ENCODE data around the gene RHBG.
A peak's percentile ranks its signal among the peaks of the same experiment; 100 is the strongest.

Gene RHBG

GRCh38 chr1:156409439-156409838, 40.4 kb downstream of the RHBG start:
- Histone ChIP-seq H3K9me3 (ENCODE audit: control insufficient read depth, insufficient read depth, low read depth, low read length) (no peaks in the 10 kb centered on the region), H3K27ac (ENCODE audit: low read depth, low read length) (no peak overlapping the region), H3K36me3 (ENCODE audit: control insufficient read depth, insufficient read depth, low read length) (no peaks in the 10 kb centered on the region), H3K4me1 (ENCODE audit: control insufficient read depth, insufficient read depth, low read length) (peaks cover 17% of the 10 kb centered on the region), H3K4me3 (ENCODE audit: low read depth, low read length) (no peak overlapping the region), H3K27me3 (ENCODE audit: control insufficient read depth, insufficient read depth, low read length) (peaks cover 25% of the 10 kb centered on the region), H3K9ac (ENCODE audit: low read length) (no peak overlapping the region)

- Histone ChIP-seq H3K4me1 (ENCODE audit: control insufficient read depth, insufficient read depth, low read length) (peaks cover 17% of the 10 kb centered on the region), H3K9me3 (ENCODE audit: control insufficient read depth, insufficient read depth, low read depth, low read length) (no peaks in the 10 kb centered on the region), H3K36me3 (ENCODE audit: control insufficient read depth, insufficient read depth, low read length) (no peaks in the 10 kb centered on the region), H3K27ac (ENCODE audit: low read depth, low read length) (no peak overlapping the region), H3K27me3 (ENCODE audit: control insufficient read depth, insufficient read depth, low read length) (peaks cover 26% of the 10 kb centered on the region), H3K4me3 (ENCODE audit: low read depth, low read length) (no peak overlapping the region), H3K9ac (ENCODE audit: low read length) (no peak overlapping the region)
Observed at GRCh38 chr1:156410238-156410637, 41.2 kb downstream of the RHBG start.

GRCh38 chr1:156410740-156411139, 41.7 kb downstream of the RHBG start:
- Histone ChIP-seq H3K9me3 (ENCODE audit: control insufficient read depth, insufficient read depth, low read depth, low read length) (no peaks in the 10 kb centered on the region), H3K4me1 (ENCODE audit: control insufficient read depth, insufficient read depth, low read length) (peaks cover 15% of the 10 kb centered on the region), H3K4me3 (ENCODE audit: low read depth, low read length) (no peak overlapping the region), H3K36me3 (ENCODE audit: control insufficient read depth, insufficient read depth, low read length) (no peaks in the 10 kb centered on the region), H3K27ac (ENCODE audit: low read depth, low read length) (no peak overlapping the region), H3K9ac (ENCODE audit: low read length) (no peak overlapping the region), H3K27me3 (ENCODE audit: control insufficient read depth, insufficient read depth, low read length) (peaks cover 26% of the 10 kb centered on the region)

- Histone ChIP-seq H3K4me3 (ENCODE audit: low read depth, low read length) (no peak overlapping the region), H3K9ac (ENCODE audit: low read length) (no peak overlapping the region), H3K27ac (ENCODE audit: low read depth, low read length) (no peak overlapping the region), H3K27me3 (ENCODE audit: control insufficient read depth, insufficient read depth, low read length) (peaks cover 41% of the 10 kb centered on the region), H3K4me1 (ENCODE audit: control insufficient read depth, insufficient read depth, low read length) (peaks cover 11% of the 10 kb centered on the region), H3K9me3 (ENCODE audit: control insufficient read depth, insufficient read depth, low read depth, low read length) (no peaks in the 10 kb centered on the region), H3K36me3 (ENCODE audit: control insufficient read depth, insufficient read depth, low read length) (no peaks in the 10 kb centered on the region)
Observed at GRCh38 chr1:156412653-156413321, 43.8 kb downstream of the RHBG start.

- H3K27ac ChIP-seq (ENCODE audit: low read depth, low read length), result no peak overlapping the region
- H3K27me3 ChIP-seq (ENCODE audit: control insufficient read depth, insufficient read depth, low read length), result peaks cover 48% of the 10 kb centered on the region
- H3K4me3 ChIP-seq (ENCODE audit: low read depth, low read length), result no peak overlapping the region
Observed at GRCh38 chr1:156413391-156414246, 44.6 kb downstream of the RHBG start.

GRCh38 chr1:156414461-156415064, 45.6 kb downstream of the RHBG start:
- Histone ChIP-seq H3K36me3 (ENCODE audit: control insufficient read depth, insufficient read depth, low read length) (no peaks in the 10 kb centered on the region), H3K27me3 (ENCODE audit: control insufficient read depth, insufficient read depth, low read length) (peaks cover 58% of the 10 kb centered on the region)

More at GRCh38 chr1:156413391-156414246, 44.6 kb downstream of the RHBG start:
- H3K9ac ChIP-seq (ENCODE audit: low read length), result no peak overlapping the region
- peaks cover 11% of the 10 kb centered on the region for H3K4me1 ChIP-seq (ENCODE audit: control insufficient read depth, insufficient read depth, low read length)
- no peaks in the 10 kb centered on the region for H3K36me3 ChIP-seq (ENCODE audit: control insufficient read depth, insufficient read depth, low read length)
- no peaks in the 10 kb centered on the region for H3K9me3 ChIP-seq (ENCODE audit: control insufficient read depth, insufficient read depth, low read depth, low read length)

GRCh38 chr1:156416993-156417392, 48.0 kb downstream of the RHBG start:
- no peaks in the 10 kb centered on the region for H3K36me3 ChIP-seq (ENCODE audit: control insufficient read depth, insufficient read depth, low read length)
- no peak overlapping the region for H3K4me3 ChIP-seq (ENCODE audit: low read depth, low read length)
- H3K27me3 ChIP-seq (ENCODE audit: control insufficient read depth, insufficient read depth, low read length), result peaks cover 72% of the 10 kb centered on the region
- H3K4me1 ChIP-seq (ENCODE audit: control insufficient read depth, insufficient read depth, low read length), result peaks cover 25% of the 10 kb centered on the region
- H3K27ac ChIP-seq (ENCODE audit: low read depth, low read length), result no peak overlapping the region
- no peaks in the 10 kb centered on the region for H3K9me3 ChIP-seq (ENCODE audit: control insufficient read depth, insufficient read depth, low read depth, low read length)
- no peak overlapping the region for H3K9ac ChIP-seq (ENCODE audit: low read length)

More at GRCh38 chr1:156414461-156415064, 45.6 kb downstream of the RHBG start:
- Histone ChIP-seq H3K4me1 (ENCODE audit: control insufficient read depth, insufficient read depth, low read length) (peaks cover 11% of the 10 kb centered on the region), H3K4me3 (ENCODE audit: low read depth, low read length) (no peak overlapping the region), H3K9ac (ENCODE audit: low read length) (no peak overlapping the region), H3K9me3 (ENCODE audit: control insufficient read depth, insufficient read depth, low read depth, low read length) (no peaks in the 10 kb centered on the region), H3K27ac (ENCODE audit: low read depth, low read length) (no peak overlapping the region)

- no peaks in the 10 kb centered on the region for H3K9me3 ChIP-seq (ENCODE audit: control insufficient read depth, insufficient read depth, low read depth, low read length)
- H3K36me3 ChIP-seq (ENCODE audit: control insufficient read depth, insufficient read depth, low read length), result no peaks in the 10 kb centered on the region
- H3K27ac ChIP-seq (ENCODE audit: low read depth, low read length), result no peak overlapping the region
- peaks cover 29% of the 10 kb centered on the region for H3K4me1 ChIP-seq (ENCODE audit: control insufficient read depth, insufficient read depth, low read length)
- H3K27me3 ChIP-seq (ENCODE audit: control insufficient read depth, insufficient read depth, low read length), result peaks cover 77% of the 10 kb centered on the region
- no peak overlapping the region for H3K9ac ChIP-seq (ENCODE audit: low read length)
- no peak overlapping the region for H3K4me3 ChIP-seq (ENCODE audit: low read depth, low read length)
Observed at GRCh38 chr1:156417401-156418020, 48.5 kb downstream of the RHBG start.

GRCh38 chr1:156418416-156419070, 49.5 kb downstream of the RHBG start:
- Histone ChIP-seq H3K27me3 (ENCODE audit: control insufficient read depth, insufficient read depth, low read length) (peaks cover 87% of the 10 kb centered on the region), H3K9ac (ENCODE audit: low read length) (no peak overlapping the region), H3K4me1 (ENCODE audit: control insufficient read depth, insufficient read depth, low read length) (peaks cover 25% of the 10 kb centered on the region)

GRCh38 chr1:156419854-156420204, 50.8 kb downstream of the RHBG start:
- Histone ChIP-seq H3K4me3 (ENCODE audit: low read depth, low read length) (peak overlapping the region; percentile 60), H3K27me3 (ENCODE audit: control insufficient read depth, insufficient read depth, low read length) (peaks cover 97% of the 10 kb centered on the region), H3K36me3 (ENCODE audit: control insufficient read depth, insufficient read depth, low read length) (no peaks in the 10 kb centered on the region), H3K9ac (ENCODE audit: low read length) (no peak overlapping the region), H3K9me3 (ENCODE audit: control insufficient read depth, insufficient read depth, low read depth, low read length) (no peaks in the 10 kb centered on the region), H3K27ac (ENCODE audit: low read depth, low read length) (no peak overlapping the region), H3K4me1 (ENCODE audit: control insufficient read depth, insufficient read depth, low read length) (peaks cover 25% of the 10 kb centered on the region)

More at GRCh38 chr1:156418416-156419070, 49.5 kb downstream of the RHBG start:
- no peaks in the 10 kb centered on the region for H3K9me3 ChIP-seq (ENCODE audit: control insufficient read depth, insufficient read depth, low read depth, low read length)
- H3K27ac ChIP-seq (ENCODE audit: low read depth, low read length), result no peak overlapping the region
- H3K36me3 ChIP-seq (ENCODE audit: control insufficient read depth, insufficient read depth, low read length), result no peaks in the 10 kb centered on the region
- H3K4me3 ChIP-seq (ENCODE audit: low read depth, low read length), result no peak overlapping the region

Measured in HUES6 (cell line).